K562 (cell line): ENCODE results near the gene SLC16A6. TPM values are rescaled to one million over a fixed set of nuclear protein-coding genes. Genes with fewer than 3 reads are reported as not detected.
"Not testable (repeated sequence)": the region's sequence is repeated elsewhere in the genome, so short reads cannot be mapped to it uniquely, and the experiment has no call there.

Experiments used
- ATAC-seq: fragments of 200-7000 bp; cut with Tn5 transposase; 3 replicates; pipeline ENCODE4 v1.9.1; 2020; ENCODE audit warnings: moderate library complexity
- BruUV-seq: library from RNA; stranded (reverse); fragments of 400-500 nt; replicated peaks from 2 replicates; lab custom pipeline; 2021; lab: Mats Ljungman, UMichigan
- CTCF ChIA-PET: fragments of 300-600 bp; formaldehyde crosslinking; extraction: SDS; loops from one replicate; lab custom pipeline; 2021; ENCODE audit warnings: low intra/inter-chr PET ratio; lab: Yijun Ruan, JAX
- POLR2A ChIA-PET: fragments of 300-600, 350-650 bp; sonication (Branson Sonifier 250); formaldehyde crosslinking; extraction: SDS; loops from one replicate; lab custom pipeline; 2021; ENCODE audit warnings: antibody characterized with exemption, inconsistent platforms; lab: Yijun Ruan, JAX
- DNase-seq, 4 experiments: peaks; one replicate each; pipeline versions ENCODE4 v3.0.0 to v3.0.0-alpha.2; 2011 to 2018; ENCODE audit warnings: low spot score in 3 of 4, mixed read lengths in 3 of 4; ENCODE audit errors: extremely low read depth in 1 of 4
- FAIRE-seq: peaks from 2 replicates; lab custom pipeline; 2011; peaks lifted over from hg19 to GRCh38; lab: Jason Lieb, UNC
- H2AFZ ChIP-seq: 2 replicates; pipeline ENCODE4 v1.6.0; 2011; ENCODE audit warnings: low read depth, low read length, control low read depth, inconsistent platforms
- H3K27ac ChIP-seq: fragments of 200-600 bp; 3 replicates; pipeline ENCODE4 v1.8.0; 2011; ENCODE audit warnings: low read depth, mild to moderate bottlenecking, control low read depth, inconsistent platforms, low read length, moderate library complexity, mixed read lengths; ENCODE audit errors: extremely low read depth
- H3K27me3 ChIP-seq, 2 experiments: fragments of 300-600 bp in 1 of 2; 2 replicates in 1 of 2; 3 replicates in 1 of 2; pipeline versions ENCODE4 v1.6.0 to v1.8.0; 2011; ENCODE audit warnings: inconsistent platforms in 2 of 2, low read length in 2 of 2, mild to moderate bottlenecking in 1 of 2, mixed read lengths in 1 of 2, moderate library complexity in 1 of 2; ENCODE audit not compliant: control insufficient read depth in 2 of 2, insufficient read depth in 2 of 2
- H3K36me3 ChIP-seq: fragments of 300-600 bp; 3 replicates; pipeline ENCODE4 v1.8.0; 2011; ENCODE audit warnings: mild to moderate bottlenecking, low read length, inconsistent platforms; ENCODE audit not compliant: control insufficient read depth, insufficient read depth
- H3K4me1 ChIP-seq, 2 experiments: fragments of 200-600 bp in 1 of 2; replicated peaks in 1 of 2; 2 replicates in 1 of 2; 3 replicates in 1 of 2; pipeline versions ENCODE4 v1.5.1 to v1.8.0; 2011; ENCODE audit warnings: inconsistent platforms in 2 of 2, low read length in 2 of 2, mild to moderate bottlenecking in 1 of 2, mixed read lengths in 1 of 2, moderate library complexity in 1 of 2; ENCODE audit not compliant: control insufficient read depth in 2 of 2, insufficient read depth in 2 of 2
- H3K4me2 ChIP-seq: 2 replicates; pipeline ENCODE4 v1.6.1; 2011; ENCODE audit warnings: low read length, control low read depth, inconsistent platforms, mixed read lengths; ENCODE audit not compliant: insufficient read depth
- H3K4me3 ChIP-seq: fragments of 200-600 bp; sonication (generic), shearing (Covaris generic); 2 replicates; pipeline ENCODE4 v1.5.1; 2016; ENCODE audit warnings: control low read depth, inconsistent platforms
- H3K79me2 ChIP-seq: fragments of 200-600 bp; 3 replicates; pipeline ENCODE4 v1.8.0; 2011; ENCODE audit warnings: low read length, inconsistent platforms; ENCODE audit not compliant: control insufficient read depth, insufficient read depth
- H3K9ac ChIP-seq, 2 experiments: 2 replicates each; pipeline versions ENCODE4 v1.6.0 to v1.6.1; 2011; ENCODE audit warnings: low read depth in 2 of 2, low read length in 2 of 2, control low read depth in 1 of 2, inconsistent platforms in 1 of 2, mild to moderate bottlenecking in 1 of 2, mixed read lengths in 1 of 2; ENCODE audit not compliant: insufficient read depth in 1 of 2
- H3K9me1 ChIP-seq: one replicate; pipeline ENCODE4 v1.6.0; 2011; ENCODE audit warnings: inconsistent platforms, mild to moderate bottlenecking, low read length, moderate library complexity; ENCODE audit not compliant: control insufficient read depth, insufficient read depth
- H3K9me3 ChIP-seq: replicated peaks from 2 replicates; pipeline ENCODE4 v1.5.1; 2011; ENCODE audit warnings: low read depth, low read length, inconsistent platforms; ENCODE audit not compliant: control insufficient read depth, insufficient read depth
- H4K20me1 ChIP-seq: replicated peaks from 2 replicates; pipeline ENCODE4 v1.6.1; 2011; ENCODE audit warnings: low read length, inconsistent platforms, mixed read lengths; ENCODE audit not compliant: control insufficient read depth, insufficient read depth
- MYBL2 ChIP-seq, 2 experiments: fragments of 450-650 bp in 1 of 2; sonication (generic) in 1 of 2; formaldehyde crosslinking in 1 of 2; IDR thresholded peaks; 2 replicates each; pipeline versions ENCODE4 v1.6.1 to v1.8.1; 2017 to 2022; ENCODE audit warnings: borderline replicate concordance in 1 of 2, inconsistent platforms in 1 of 2, low read depth in 1 of 2, mild to moderate bottlenecking in 1 of 2, missing genetic modification reagents in 1 of 2, moderate library complexity in 1 of 2
- NCOR1 ChIP-seq: fragments of 450-650 bp; IDR thresholded peaks from 2 replicates; pipeline ENCODE4 v1.6.1; 2016; ENCODE audit warnings: mild to moderate bottlenecking, moderate library complexity
- NFE2 ChIP-seq: IDR thresholded peaks from 2 replicates; pipeline ENCODE4 v1.6.1; 2014; ENCODE audit warnings: antibody characterized with exemption, low read depth
- POLR2AphosphoS2 ChIP-seq: IDR thresholded peaks from 2 replicates; pipeline ENCODE4 v1.6.1; 2012; ENCODE audit warnings: low read length, improper control_type of control experiment
- SNRNP70 ChIP-seq: fragments of 200-400 bp; formaldehyde crosslinking; optimal IDR thresholded peaks from 2 replicates; pipeline ENCODE3; 2017; ENCODE audit warnings: low read depth, low read length
- TRIM24 ChIP-seq, 2 experiments: fragments of 450-650 bp; IDR thresholded peaks; 2 replicates each; pipeline ENCODE4 v1.6.1; 2016
- WHSC1 ChIP-seq: IDR thresholded peaks from one replicate; pipeline ENCODE4 v1.6.1; 2012; ENCODE audit warnings: low read length, control low read depth, inconsistent platforms
- WGBS: fragments of 100-300 bp; shearing (Covaris generic); methylation state at CpG from one replicate; pipeline ENCODE4 v1.1.6; 2016; ENCODE audit warnings: low coverage, mixed read lengths; ENCODE audit not compliant: insufficient coverage; ENCODE audit errors: missing lambda C conversion rate; 5-methylcytosine and 5-hydroxymethylcytosine counted together
- in situ Hi-C: fragments of 300-500 bp; cut with MboI; formaldehyde crosslinking; loops from 4 replicates; pipeline ENCODE4 v1.15.0; 2018; ENCODE audit warnings: inconsistent platforms, mixed read lengths
- intact Hi-C: fragments of 100-400 bp; cut with micrococcal nuclease; formaldehyde crosslinking; loops from 2 replicates; pipeline ENCODE4 v1.14.2; 2022
- polyA plus RNA-seq, 8 experiments: library from polyadenylated mRNA; depleted of rRNA in 4 of 8; stranded (reverse) in 5 of 8; unstranded in 3 of 8; fragments of >200 nt; fragmentation: Nextera tagmentation in 2 of 8; fragmentation: Illumina TruSeq in 1 of 8; extraction: Ambion mirVana in 2 of 8; extraction: Trizol in 1 of 8; gene quantifications; 2 replicates each; pipeline versions ENCODE4 v1.2.1 to v1.2.3, GENCODE V29; 2011 to 2014; ENCODE audit warnings: inconsistent platforms in 1 of 8, missing spikeins in 1 of 8
- total RNA-seq, 7 experiments: library from RNA; depleted of rRNA in 6 of 7; stranded (reverse); fragments of >200 nt in 6 of 7; fragmentation: Illumina TruSeq in 2 of 7; extraction: Trizol in 2 of 7; gene quantifications; 2 replicates each; pipeline versions ENCODE4 v1.2.1 to v1.2.3, GENCODE V29; 2011 to 2021; ENCODE audit warnings: low replicate concordance in 1 of 7

SLC16A6 gene
- total and polyA plus RNA-seq, 9 of the 15 experiments (the other 6 are each of a cell fraction or from before 2014, with no cell fraction given) = 0.05 to 0.31 (median 0.15) TPM

DNA sequence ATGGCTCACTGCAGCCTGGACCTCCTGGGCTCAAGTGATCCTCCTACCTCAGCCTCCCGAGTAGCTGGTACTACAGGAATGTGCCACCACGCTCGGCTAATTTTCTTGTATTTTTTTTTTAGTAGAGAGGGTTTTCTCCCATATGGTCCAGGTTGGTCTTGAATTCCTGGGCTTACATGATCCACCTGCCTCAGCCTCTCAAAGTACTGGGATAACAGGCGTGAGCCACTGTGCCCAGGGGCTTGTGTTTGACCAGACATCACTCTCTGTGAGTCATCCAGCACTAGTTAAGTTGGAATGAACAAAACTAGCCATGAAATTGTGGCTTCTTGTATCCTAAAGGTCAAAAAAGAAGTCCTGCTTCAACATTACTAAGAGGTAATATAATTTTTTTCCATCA is 59.8 kb downstream of the SLC16A6 start:
- H3K9ac ChIP-seq, H3K27me3 ChIP-seq, intact Hi-C loops, H3K4me3 ChIP-seq, FAIRE-seq, H4K20me1 ChIP-seq, BruUV-seq, H3K4me1 ChIP-seq, POLR2A ChIA-PET, DNase-seq, H3K79me2 ChIP-seq, H2AFZ ChIP-seq, H3K36me3 ChIP-seq, H3K4me2 ChIP-seq, H3K9me3 ChIP-seq, in situ Hi-C loops, ATAC-seq, H3K9me1 ChIP-seq, CTCF ChIA-PET, H3K27ac ChIP-seq: not testable (repeated sequence)
- WGBS = 9% methylated on average over 4 of the region's 4 CpGs

DNA sequence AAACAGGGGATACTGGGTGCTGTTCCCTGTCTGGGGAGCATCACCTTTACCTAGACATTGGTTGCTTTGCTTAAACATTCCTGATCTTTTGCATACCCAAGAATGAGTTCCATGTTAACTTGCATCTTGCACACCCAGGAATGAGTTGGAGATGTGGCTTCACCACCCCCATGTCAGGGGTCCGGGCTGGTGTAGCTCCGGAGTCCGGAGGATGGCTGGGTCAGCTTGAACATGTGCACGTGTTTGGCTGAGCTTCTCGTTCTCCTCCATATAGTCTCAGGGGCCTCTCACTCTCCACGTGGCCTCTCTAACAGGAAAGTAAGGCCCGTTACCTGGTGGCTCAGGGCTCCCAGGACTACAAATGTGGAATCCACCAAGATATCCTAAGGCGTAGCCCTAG is 61.3 kb downstream of the SLC16A6 start:
- TF ChIP-seq SNRNP70 = no peak
- TF ChIP-seq WHSC1 = no peak
- no peak for TF ChIP-seq MYBL2 (IDR thresholded peaks at IDR 0.05; ENCODE audit: low read depth)
- TF ChIP-seq MYBL2 (CRISPR knock-in tag; IDR thresholded peaks at IDR 0.05; ENCODE audit: borderline replicate concordance) = no peak
- no peak for TF ChIP-seq NCOR1
- no peak for TF ChIP-seq NFE2
- no peak for TF ChIP-seq POLR2AphosphoS2
- no peak for TF ChIP-seq TRIM24 (IDR thresholded peaks at IDR 0.05)
- no peak for FAIRE-seq
- no peaks in the 10 kb centered on the region for H3K4me1 ChIP-seq
- H2AFZ ChIP-seq = no peak overlapping the region
- no peak for DNase-seq
- H3K4me2 ChIP-seq = no peak overlapping the region
- ChIA-PET CTCF (no interaction called here), POLR2A (no interaction called here)
- H4K20me1 ChIP-seq = no peaks in the 10 kb centered on the region
- ATAC-seq = no peak
- H3K27ac ChIP-seq = no peak overlapping the region
- no peak overlapping the region for H3K4me3 ChIP-seq
- no peaks in the 10 kb centered on the region for H3K36me3 ChIP-seq
- no peaks in the 10 kb centered on the region for H3K9me1 ChIP-seq
- no TSS peak for BruUV-seq
- in situ Hi-C loops (no loop called here), intact Hi-C loops (no loop called here)
- no peaks in the 10 kb centered on the region for H3K9me3 ChIP-seq
- H3K27me3 ChIP-seq = peaks cover 0 to 14% of the 10 kb centered on the region in 2 experiments; a peak in 3 of 5 replicates
- 13% methylated on average over 8 of the region's 8 CpGs for WGBS
- H3K9ac ChIP-seq = no peak overlapping the region
- no peaks in the 10 kb centered on the region for H3K79me2 ChIP-seq
